GM19438 (cell line): ENCODE results near the gene GGT7.
A peak's percentile ranks its signal among the peaks of the same experiment; 100 is the strongest.
"Not testable (repeated sequence)": the region's sequence is repeated elsewhere in the genome, so short reads cannot be mapped to it uniquely, and the experiment has no call there.

Experiments
- ATAC-seq: cut with Tn5 transposase; IDR thresholded peaks from one replicate; pipeline ENCODE4 v1.9.1; 2021; ENCODE audit warnings: low read depth; ENCODE audit not compliant: unreplicated experiment

GGT7 gene

GRCh38 chr20:34849778-34850177 is 22.9 kb downstream of the GGT7 start:
- no peak for ATAC-seq

GRCh38 chr20:34848597-34848996 is 24.1 kb downstream of the GGT7 start:
- ATAC-seq: no peak

GRCh38 chr20:34843421-34843820 is 29.2 kb downstream of the GGT7 start:
- ATAC-seq: no peak

- ATAC-seq: no peak
Measured at GRCh38 chr20:34842143-34842542, 30.5 kb downstream of the GGT7 start.

- ATAC-seq: no peak
Measured at GRCh38 chr20:34834459-34834893, 38.2 kb downstream of the GGT7 start.

- no peak for ATAC-seq
Measured at GRCh38 chr20:34831936-34832335, 40.7 kb downstream of the GGT7 start.

GRCh38 chr20:34829191-34829590 is 43.5 kb downstream of the GGT7 start:
- ATAC-seq: no peak

GRCh38 chr20:34825530-34826362 is 46.9 kb downstream of the GGT7 start, which contains the start of gene NCOA6:
Gene NCOA6, minus strand, starts transcription at chr20:34825651. Its CDS starts 43,296 bp downstream, at chr20:34782355.
- peak; percentile 50 for ATAC-seq

GRCh38 chr20:34824806-34825529 is 47.7 kb downstream of the GGT7 start:
- peak; percentile 65 for ATAC-seq

GRCh38 chr20:34824452-34824805 is 48.2 kb downstream of the GGT7 start:
- ATAC-seq: peak; percentile 47

- no peak for ATAC-seq
Measured at GRCh38 chr20:34824026-34824425, 48.6 kb downstream of the GGT7 start.

- no peak for ATAC-seq
Measured at GRCh38 chr20:34820805-34821578, 51.7 kb downstream of the GGT7 start.

GRCh38 chr20:34817801-34818200 is 54.9 kb downstream of the GGT7 start:
- no peak for ATAC-seq

- ATAC-seq: no peak
Measured at GRCh38 chr20:34817072-34817471, 55.6 kb downstream of the GGT7 start.

- no peak for ATAC-seq
Measured at GRCh38 chr20:34815636-34816035, 57.0 kb downstream of the GGT7 start.

GRCh38 chr20:34808583-34808982 is 64.1 kb downstream of the GGT7 start:
- no peak for ATAC-seq

- ATAC-seq: not testable (repeated sequence)
Measured at GRCh38 chr20:34807944-34808465, 64.7 kb downstream of the GGT7 start.

GRCh38 chr20:34806255-34806654 is 66.4 kb downstream of the GGT7 start:
- no peak for ATAC-seq

GRCh38 chr20:34798871-34799270 is 73.8 kb downstream of the GGT7 start:
- no peak for ATAC-seq

GRCh38 chr20:34798328-34798727 is 74.3 kb downstream of the GGT7 start:
- no peak for ATAC-seq
